Inferior parietal cortex (tissue), 1 donor: Measurements from ENCODE around the gene TOX2.

ENCODE experiments used
- DNase-seq: peaks from one replicate; pipeline ENCODE4 v3.0.0-alpha.2; 2016; ENCODE audit errors: extremely low spot score

The TOX2 gene

GRCh38 chr20:44080064-44080463, 165.4 kb downstream of the TOX2 start:
- DNase-seq: no peak

- peak; percentile 96 for DNase-seq
Observed at GRCh38 chr20:44080646-44081267, 166.1 kb downstream of the TOX2 start.

GRCh38 chr20:44081476-44081875, 166.8 kb downstream of the TOX2 start:
- no peak for DNase-seq

GRCh38 chr20:44081888-44082287, 167.2 kb downstream of the TOX2 start:
- no peak for DNase-seq

GRCh38 chr20:44083220-44083933, 168.7 kb downstream of the TOX2 start:
- DNase-seq: no peak

GRCh38 chr20:44084439-44084838, 169.8 kb downstream of the TOX2 start:
- no peak for DNase-seq

- no peak for DNase-seq
Observed at GRCh38 chr20:44084891-44085290, 170.2 kb downstream of the TOX2 start.

- no peak for DNase-seq
Observed at GRCh38 chr20:44085616-44086434, 171.2 kb downstream of the TOX2 start.

- DNase-seq: no peak
Observed at GRCh38 chr20:44087051-44087856, 172.6 kb downstream of the TOX2 start.

- no peak for DNase-seq
Observed at GRCh38 chr20:44087857-44088120, 173.1 kb downstream of the TOX2 start.

- DNase-seq: no peak
Observed at GRCh38 chr20:44089987-44090674, 175.5 kb downstream of the TOX2 start.

GRCh38 chr20:44091026-44091425, 176.4 kb downstream of the TOX2 start:
- DNase-seq: no peak

GRCh38 chr20:44092551-44093248, 178.0 kb downstream of the TOX2 start:
- peak; percentile 38 for DNase-seq

GRCh38 chr20:44093249-44093582, 178.6 kb downstream of the TOX2 start:
- DNase-seq: no peak

GRCh38 chr20:44095831-44096230, 181.2 kb downstream of the TOX2 start:
- DNase-seq: no peak

GRCh38 chr20:44097521-44098255, 183.0 kb downstream of the TOX2 start:
- no peak for DNase-seq

GRCh38 chr20:44098256-44098630, 183.6 kb downstream of the TOX2 start:
- DNase-seq: no peak

GRCh38 chr20:44098657-44099056, 184.0 kb downstream of the TOX2 start:
- DNase-seq: no peak

- DNase-seq: no peak
Observed at GRCh38 chr20:44099832-44100231, 185.2 kb downstream of the TOX2 start.

- DNase-seq: no peak
Observed at GRCh38 chr20:44102582-44102981, 187.9 kb downstream of the TOX2 start.
